HEK293T (cell line): ENCODE results near the gene LCN9.

Experiments
- CTCF ChIA-PET: fragments of 350-600 bp; formaldehyde crosslinking; extraction: SDS; loops from one replicate; lab custom pipeline; 2021; ENCODE audit warnings: antibody characterized with exemption, inconsistent platforms; lab: Yijun Ruan, JAX
- POLR2A ChIA-PET: fragments of 350-600 bp; formaldehyde crosslinking; extraction: SDS; loops from one replicate; lab custom pipeline; 2020; ENCODE audit warnings: antibody characterized with exemption, inconsistent platforms; lab: Yijun Ruan, JAX
- DNase-seq: peaks from one replicate; pipeline ENCODE4 v3.0.0; 2012; ENCODE audit warnings: mixed read lengths; ENCODE audit errors: extremely low spot score
- ARNT ChIP-seq: fragments of 450-650 bp; IDR thresholded peaks from 2 replicates; pipeline ENCODE4 v1.6.1; 2017; ENCODE audit warnings: mild to moderate bottlenecking
- BHLHE40 ChIP-seq: fragments of 450-650 bp; IDR thresholded peaks from 2 replicates; pipeline ENCODE4 v1.6.1; 2016; ENCODE audit warnings: mild to moderate bottlenecking, moderate library complexity, borderline replicate concordance
- CTBP1 ChIP-seq: fragments of 450-650 bp; IDR thresholded peaks from 2 replicates; pipeline ENCODE4 v1.6.1; 2016; ENCODE audit warnings: borderline replicate concordance
- ELF4 ChIP-seq: fragments of 450-650 bp; IDR thresholded peaks from 2 replicates; pipeline ENCODE4 v1.6.1; 2017; ENCODE audit warnings: antibody characterized with exemption
- FOXA1 ChIP-seq: fragments of 450-650 bp; IDR thresholded peaks from 2 replicates; pipeline ENCODE4 v1.6.1; 2016; ENCODE audit warnings: mild to moderate bottlenecking
- FOXK2 ChIP-seq: fragments of 450-650 bp; IDR thresholded peaks from 2 replicates; pipeline ENCODE4 v1.6.1; 2016; ENCODE audit warnings: mild to moderate bottlenecking
- FOXM1 ChIP-seq: fragments of 450-650 bp; IDR thresholded peaks from 2 replicates; pipeline ENCODE4 v1.6.1; 2017; ENCODE audit warnings: mild to moderate bottlenecking, borderline replicate concordance
- HDGF ChIP-seq: fragments of 450-650 bp; IDR thresholded peaks from 2 replicates; pipeline ENCODE4 v1.6.1; 2017; ENCODE audit warnings: antibody characterized with exemption, borderline replicate concordance
- L3MBTL2 ChIP-seq: fragments of 450-650 bp; conservative IDR thresholded peaks from 2 replicates; pipeline ENCODE4 v1.6.1; 2016; ENCODE audit warnings: mild to moderate bottlenecking
- LEF1 ChIP-seq: fragments of 450-650 bp; IDR thresholded peaks from 2 replicates; pipeline ENCODE4 v1.6.1; 2017; ENCODE audit warnings: mild to moderate bottlenecking, borderline replicate concordance
- NFRKB ChIP-seq: fragments of 450-650 bp; IDR thresholded peaks from 2 replicates; pipeline ENCODE4 v1.6.1; 2016; ENCODE audit warnings: mild to moderate bottlenecking, moderate library complexity
- PKNOX1 ChIP-seq: fragments of 450-650 bp; IDR thresholded peaks from 2 replicates; pipeline ENCODE4 v1.6.1; 2016
- SP1 ChIP-seq: fragments of 450-650 bp; IDR thresholded peaks from 2 replicates; pipeline ENCODE4 v1.6.1; 2017
- SUZ12 ChIP-seq: fragments of 450-650 bp; IDR thresholded peaks from 2 replicates; pipeline ENCODE4 v1.6.1; 2016; ENCODE audit warnings: mild to moderate bottlenecking
- TARDBP ChIP-seq: fragments of 450-650 bp; IDR thresholded peaks from 2 replicates; pipeline ENCODE4 v1.6.1; 2016
- ZNF384 ChIP-seq: fragments of 450-650 bp; IDR thresholded peaks from 2 replicates; pipeline ENCODE4 v1.6.1; 2016

LCN9 gene

GRCh38 chr9:135705376-135705775 is 42.3 kb downstream of the LCN9 start:
- ChIA-PET POLR2A (no interaction called here), CTCF (interaction anchor here (0.8 kb wide), 1 partner anchor 12 kb away, joined by 3 read pairs; no protein-coding TSS in a partner anchor)
- TF ChIP-seq FOXK2 (no peak), L3MBTL2 (no peak), ELF4 (no peak), ZNF384 (no peak), LEF1 (no peak), NFRKB (no peak), ARNT (no peak), BHLHE40 (no peak), PKNOX1 (no peak)
- DNase-seq, result no peak

- ChIA-PET POLR2A (no interaction called here), CTCF (no interaction called here)
- TF ChIP-seq SUZ12, result no peak
- TF ChIP-seq LEF1, result no peak
- no peak for TF ChIP-seq ELF4
- TF ChIP-seq FOXA1, result no peak
- no peak for TF ChIP-seq PKNOX1
- TF ChIP-seq CTBP1, result no peak
- TF ChIP-seq HDGF, result no peak
- no peak for TF ChIP-seq NFRKB
- no peak for TF ChIP-seq L3MBTL2
- TF ChIP-seq ARNT, result no peak
- no peak for TF ChIP-seq ZNF384
- no peak for TF ChIP-seq FOXM1
- TF ChIP-seq SP1, result no peak
- no peak for DNase-seq
Measured at GRCh38 chr9:135706288-135706687, 43.2 kb downstream of the LCN9 start.

- no peak for DNase-seq
- TF ChIP-seq FOXK2 (no peak), FOXA1 (no peak), ARNT (no peak), ELF4 (no peak), LEF1 (no peak), TARDBP (no peak), PKNOX1 (no peak), L3MBTL2 (no peak), NFRKB (no peak), SP1 (no peak), HDGF (no peak), BHLHE40 (no peak)
- CTCF ChIA-PET, result no interaction called here
- POLR2A ChIA-PET, result no interaction called here
Measured at GRCh38 chr9:135707252-135708138, 44.4 kb downstream of the LCN9 start.

GRCh38 chr9:135708164-135708563 is 45.1 kb downstream of the LCN9 start:
- POLR2A ChIA-PET, result no interaction called here
- no peak for TF ChIP-seq FOXK2
- TF ChIP-seq HDGF, result no peak
- TF ChIP-seq FOXM1, result no peak
- no peak for TF ChIP-seq L3MBTL2
- no peak for TF ChIP-seq ZNF384
- no peak for TF ChIP-seq SP1
- no peak for TF ChIP-seq SUZ12
- TF ChIP-seq PKNOX1, result no peak
- no peak for TF ChIP-seq CTBP1
- CTCF ChIA-PET, result no interaction called here
- no peak for DNase-seq

GRCh38 chr9:135711391-135711790 is 48.3 kb downstream of the LCN9 start:
- TF ChIP-seq L3MBTL2, result no peak
- TF ChIP-seq NFRKB, result no peak
- no peak for TF ChIP-seq BHLHE40
- no peak for TF ChIP-seq SUZ12
- no peak for TF ChIP-seq PKNOX1
- ChIA-PET CTCF (no interaction called here), POLR2A (no interaction called here)
- no peak for DNase-seq
